ENCODE measurements around the gene MSI2. TPM values are rescaled to one million over a fixed set of nuclear protein-coding genes. Genes with fewer than 3 reads are reported as not detected.

Gene MSI2
- total and polyA plus RNA-seq, 9 of the 15 experiments (the other 6 are each of a cell fraction or from before 2014, with no cell fraction given) = 4.6 to 61.8 (median 42.4) TPM

- TF ChIP-seq HMG20A (CRISPR knock-in tag; conservative IDR thresholded peaks at IDR 0.05) = no peak
- TF ChIP-seq ZNF76 (CRISPR knock-in tag; IDR thresholded peaks at IDR 0.05; ENCODE audit: borderline replicate concordance) = no peak
- TF ChIP-seq TEAD4 (IDR thresholded peaks at IDR 0.05; ENCODE audit: low read length) = no peak
- no peak for TF ChIP-seq TEAD4 (CRISPR knock-in tag; IDR thresholded peaks at IDR 0.05; ENCODE audit: borderline replicate concordance)
- no peak for TF ChIP-seq ZNF695 (CRISPR knock-in tag; IDR thresholded peaks at IDR 0.05)
- no peak for TF ChIP-seq KAT8 (IDR thresholded peaks at IDR 0.05; ENCODE audit: low read depth)
- no peak for TF ChIP-seq CGGBP1 (CRISPR knock-in tag; IDR thresholded peaks at IDR 0.05)
- TF ChIP-seq HES1 (IDR thresholded peaks at IDR 0.05; ENCODE audit: low read depth) = no peak
Observed at GRCh38 chr17:57562184-57562698, 305.9 kb downstream of the MSI2 start (continued).

- Histone ChIP-seq H2AFZ (ENCODE audit: low read depth, low read length) (no peak overlapping the region), H3K4me2 (ENCODE audit: insufficient read depth, low read length) (no peak overlapping the region), H3K27ac (ENCODE audit: extremely low read depth, low read depth, low read length) (no peak overlapping the region), H3K9me3 (replicated peaks; ENCODE audit: control insufficient read depth, insufficient read depth, low read depth, low read length) (no peaks in the 10 kb centered on the region), H3K36me3 (ENCODE audit: control insufficient read depth, insufficient read depth, low read length) (no peaks in the 10 kb centered on the region), H4K20me1 (replicated peaks; ENCODE audit: control insufficient read depth, insufficient read depth, low read length) (peaks cover 3% of the 10 kb centered on the region; the same call in 1 of the 2 replicates), H3K9ac (ENCODE audit: insufficient read depth in 1 of 2, low read depth in 2 of 2, low read length in 2 of 2) (no peak overlapping the region), H3K4me1 (replicated peaks in 1 of 2; ENCODE audit: control insufficient read depth in 2 of 2, insufficient read depth in 2 of 2, low read length in 2 of 2) (no peaks in the 10 kb centered on the region), H3K79me2 (ENCODE audit: control insufficient read depth, insufficient read depth, low read length) (no peaks in the 10 kb centered on the region), H3K4me3 (no peak overlapping the region), H3K9me1 (ENCODE audit: control insufficient read depth, insufficient read depth, low read length) (peaks cover 12% of the 10 kb centered on the region), H3K27me3 (ENCODE audit: control insufficient read depth in 2 of 2, insufficient read depth in 2 of 2, low read length in 2 of 2) (no peaks in the 10 kb centered on the region)
- no peak for ATAC-seq
- TF ChIP-seq ZNF395 (CRISPR knock-in tag; IDR thresholded peaks at IDR 0.05) (no peak), NFE2L1 (tag; IDR thresholded peaks at IDR 0.05; ENCODE audit: borderline replicate concordance, low read depth) (no peak), ZNF253 (CRISPR knock-in tag; conservative IDR thresholded peaks at IDR 0.05) (no peak), FOXK2 (conservative IDR thresholded peaks at IDR 0.05 in 1 of 2, IDR thresholded peaks at IDR 0.05 in 1 of 2; ENCODE audit: low read depth in 2 of 2) (no peak), CAMTA2 (CRISPR knock-in tag; conservative IDR thresholded peaks at IDR 0.05) (no peak), STAG1 (CRISPR knock-in tag; IDR thresholded peaks at IDR 0.05; ENCODE audit: borderline replicate concordance) (no peak), ZBTB33 (CRISPR knock-in tag; IDR thresholded peaks at IDR 0.05) (no peak), ZNF77 (CRISPR knock-in tag; IDR thresholded peaks at IDR 0.05) (no peak), ZNF174 (CRISPR knock-in tag; IDR thresholded peaks at IDR 0.05) (no peak), ZNF57 (CRISPR knock-in tag; IDR thresholded peaks at IDR 0.05) (no peak)
- BruUV-seq (replicated peaks) = no TSS peak
- CTCF ChIA-PET (ENCODE audit: low intra/inter-chr PET ratio) = no interaction called here
- no peak for FAIRE-seq
- POLR2A ChIA-PET = interaction anchor here (0.6 kb wide), 1 partner anchor 15 kb away, joined by 3 read pairs; no protein-coding TSS in a partner anchor
- DNase-seq (ENCODE audit: extremely low read depth in 1 of 4, low spot score in 3 of 4) = no peak
- WGBS (ENCODE audit: insufficient coverage, low coverage, missing lambda C conversion rate) = 68% methylated on average over 8 of the region's 8 CpGs
- in situ Hi-C loops (cut with MboI) (no loop called here), intact Hi-C loops (cut with micrococcal nuclease) (no loop called here)
Observed at GRCh38 chr17:57563958-57564357, 307.6 kb downstream of the MSI2 start.

Measured in K562 (cell line).